ENCODE results near the gene PTER.

The PTER gene

GRCh38 chr10:16545116-16545736 lies 108.4 kb downstream of the PTER start:
- DNase-seq = no peak

- no peak for DNase-seq
Observed at GRCh38 chr10:16547973-16548372, 111.2 kb downstream of the PTER start.

DNA sequence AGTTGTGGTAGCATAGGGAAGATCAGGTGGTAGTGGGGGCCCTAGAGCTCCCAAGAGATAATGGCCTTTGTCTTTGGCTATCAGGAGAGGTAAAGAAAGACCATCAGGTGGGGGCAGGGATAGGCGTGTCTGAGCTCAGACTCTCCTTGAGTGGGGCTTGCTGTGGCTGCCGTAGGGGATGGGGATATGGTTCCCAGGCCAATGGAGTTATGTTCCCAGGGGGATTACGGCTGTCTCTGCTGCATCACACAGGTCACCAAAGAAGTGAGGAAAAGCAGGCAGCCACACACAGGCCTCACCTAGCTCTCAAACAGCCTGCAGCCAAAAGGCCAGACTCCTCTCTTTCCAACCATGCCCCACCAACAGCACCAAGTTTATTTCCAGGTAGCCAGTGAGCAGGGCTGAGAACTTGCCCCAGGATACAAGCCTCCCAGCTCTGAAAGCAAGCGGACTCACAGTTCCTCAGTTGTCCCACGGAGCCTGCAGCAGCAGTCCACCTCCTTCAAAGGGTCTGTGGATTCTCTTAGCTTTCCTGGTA lies 122.5 kb downstream of the PTER start:
- DNase-seq = no peak

DNA sequence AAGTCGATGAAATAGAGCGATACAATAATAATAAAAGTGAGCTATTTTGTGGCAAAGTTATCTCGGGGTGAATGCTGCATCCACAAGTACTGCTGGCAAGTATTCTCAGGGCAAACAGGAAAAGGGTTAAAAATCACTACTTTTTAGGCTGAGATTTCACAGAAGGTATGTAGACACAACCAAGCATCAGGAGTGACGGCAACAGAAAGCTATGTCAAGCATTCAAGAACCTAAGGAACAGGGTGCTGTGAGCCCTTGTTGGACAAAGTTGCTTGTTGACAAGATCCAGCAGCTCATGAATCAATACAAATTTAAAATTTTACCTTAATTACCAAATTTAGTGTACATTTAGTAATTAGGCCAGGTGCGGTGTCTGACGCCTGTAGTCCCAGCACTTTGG lies 126.1 kb downstream of the PTER start:
- DNase-seq = no peak

Measured in NCI-H345 (cell line).